OCI-LY1 (cell line): ENCODE results near the gene POLR2E.

Experiments used
- EZH2 ChIP-seq: fragments of 200-600 bp; sonication (generic), shearing (Covaris generic); IDR thresholded peaks from 2 replicates; pipeline ENCODE4 v1.8.0; 2017; ENCODE audit warnings: borderline replicate concordance, mixed run types, mild to moderate bottlenecking, antibody characterized with exemption, low read length, moderate library complexity, mixed read lengths
- TF ChIP-seq, protein P1 (sequence below): fragments of 200-600 bp; sonication (generic), shearing (Covaris generic); IDR thresholded peaks from 2 replicates; pipeline ENCODE4 v1.5.1; 2017; ENCODE audit warnings: mild to moderate bottlenecking, antibody characterized with exemption, low read length, moderate library complexity, mixed read lengths

GRCh38 chr19:1094978-1095701 is at the start of gene POLR2E:
- TF ChIP-seq, protein P1, sequence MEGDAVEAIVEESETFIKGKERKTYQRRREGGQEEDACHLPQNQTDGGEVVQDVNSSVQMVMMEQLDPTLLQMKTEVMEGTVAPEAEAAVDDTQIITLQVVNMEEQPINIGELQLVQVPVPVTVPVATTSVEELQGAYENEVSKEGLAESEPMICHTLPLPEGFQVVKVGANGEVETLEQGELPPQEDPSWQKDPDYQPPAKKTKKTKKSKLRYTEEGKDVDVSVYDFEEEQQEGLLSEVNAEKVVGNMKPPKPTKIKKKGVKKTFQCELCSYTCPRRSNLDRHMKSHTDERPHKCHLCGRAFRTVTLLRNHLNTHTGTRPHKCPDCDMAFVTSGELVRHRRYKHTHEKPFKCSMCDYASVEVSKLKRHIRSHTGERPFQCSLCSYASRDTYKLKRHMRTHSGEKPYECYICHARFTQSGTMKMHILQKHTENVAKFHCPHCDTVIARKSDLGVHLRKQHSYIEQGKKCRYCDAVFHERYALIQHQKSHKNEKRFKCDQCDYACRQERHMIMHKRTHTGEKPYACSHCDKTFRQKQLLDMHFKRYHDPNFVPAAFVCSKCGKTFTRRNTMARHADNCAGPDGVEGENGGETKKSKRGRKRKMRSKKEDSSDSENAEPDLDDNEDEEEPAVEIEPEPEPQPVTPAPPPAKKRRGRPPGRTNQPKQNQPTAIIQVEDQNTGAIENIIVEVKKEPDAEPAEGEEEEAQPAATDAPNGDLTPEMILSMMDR = no peak
- no peak for TF ChIP-seq EZH2
